ENCODE results near the gene TINAGL1.

TINAGL1 gene, protein sequence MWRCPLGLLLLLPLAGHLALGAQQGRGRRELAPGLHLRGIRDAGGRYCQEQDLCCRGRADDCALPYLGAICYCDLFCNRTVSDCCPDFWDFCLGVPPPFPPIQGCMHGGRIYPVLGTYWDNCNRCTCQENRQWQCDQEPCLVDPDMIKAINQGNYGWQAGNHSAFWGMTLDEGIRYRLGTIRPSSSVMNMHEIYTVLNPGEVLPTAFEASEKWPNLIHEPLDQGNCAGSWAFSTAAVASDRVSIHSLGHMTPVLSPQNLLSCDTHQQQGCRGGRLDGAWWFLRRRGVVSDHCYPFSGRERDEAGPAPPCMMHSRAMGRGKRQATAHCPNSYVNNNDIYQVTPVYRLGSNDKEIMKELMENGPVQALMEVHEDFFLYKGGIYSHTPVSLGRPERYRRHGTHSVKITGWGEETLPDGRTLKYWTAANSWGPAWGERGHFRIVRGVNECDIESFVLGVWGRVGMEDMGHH

GRCh38 chr1:31576201-31576669 is at the start of gene TINAGL1:
Gene TINAGL1, plus strand, starts transcription at chr1:31576515. Its CDS starts 634 bp downstream, at chr1:31577149.
- Mint-ChIP-seq H3K27me3 (peaks cover 12% of the 10 kb centered on the region), H3K9me3 (no peaks in the 10 kb centered on the region), H3K36me3 (no peaks in the 10 kb centered on the region), H3K4me3 (no peak within 1 kb of the TSS), H3K27ac (peak within 1 kb of the TSS; percentile 72), H3K4me1 (peaks cover 3% of the 10 kb centered on the region)
- CTCF ChIA-PET = no interaction called here
- peak; percentile 30 for DNase-seq

GRCh38 chr1:31529999-31530684 is 46.2 kb upstream of the TINAGL1 start:
- no peak for DNase-seq
- Mint-ChIP-seq H3K4me1 (peaks cover under 1% of the 10 kb centered on the region), H3K27me3 (peaks cover 20% of the 10 kb centered on the region), H3K9me3 (no peaks in the 10 kb centered on the region), H3K4me3 (no peak overlapping the region), H3K27ac (no peak overlapping the region), H3K36me3 (no peaks in the 10 kb centered on the region)
- CTCF ChIA-PET = no interaction called here

DNA sequence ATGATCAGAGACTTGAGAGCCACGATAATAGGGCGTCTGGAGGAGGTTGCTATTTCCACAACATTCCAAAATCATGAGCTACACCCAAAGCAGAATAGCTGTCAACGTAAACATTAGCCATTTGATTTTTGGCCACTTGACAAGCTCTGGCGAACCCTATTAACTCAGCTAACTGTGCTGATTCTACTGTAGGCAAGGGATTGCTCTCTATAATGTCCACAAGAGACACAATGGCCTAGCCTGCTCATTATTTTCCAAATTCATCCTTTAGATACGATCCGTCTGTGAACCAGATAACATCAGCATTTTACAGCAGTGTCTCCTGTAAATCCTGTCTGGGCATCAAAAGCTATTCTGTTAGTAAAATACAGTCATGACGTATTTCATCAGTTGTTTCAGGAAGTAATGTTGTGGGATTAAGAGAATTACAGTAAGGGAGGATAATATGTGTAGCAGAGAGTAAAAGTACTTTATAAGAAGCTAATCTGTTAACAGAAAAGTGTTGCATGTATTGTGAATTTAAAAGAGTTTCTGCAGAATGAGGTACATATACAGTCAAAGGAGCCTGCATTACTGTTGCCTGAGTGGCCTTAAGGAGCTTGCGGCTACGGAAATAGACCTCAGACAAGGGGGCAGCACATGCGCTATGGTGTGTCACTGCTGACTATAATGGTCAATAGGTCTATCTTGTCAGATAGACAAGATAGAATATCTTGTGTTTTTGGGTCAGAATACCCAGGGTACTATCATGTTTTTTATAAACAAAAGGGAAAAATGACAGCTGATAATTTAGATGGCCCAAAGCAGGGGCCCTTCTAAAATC is 44.9 kb upstream of the TINAGL1 start:
- Mint-ChIP-seq H3K36me3 (no peaks in the 10 kb centered on the region), H3K4me3 (no peak overlapping the region), H3K9me3 (no peaks in the 10 kb centered on the region), H3K27ac (no peak overlapping the region), H3K4me1 (peaks cover 13% of the 10 kb centered on the region), H3K27me3 (peaks cover 33% of the 10 kb centered on the region)
- no peak for DNase-seq
- CTCF ChIA-PET = interaction anchor here (0.8 kb wide), 1 partner anchor 37 kb away, joined by 3 read pairs; no protein-coding TSS in a partner anchor

DNA sequence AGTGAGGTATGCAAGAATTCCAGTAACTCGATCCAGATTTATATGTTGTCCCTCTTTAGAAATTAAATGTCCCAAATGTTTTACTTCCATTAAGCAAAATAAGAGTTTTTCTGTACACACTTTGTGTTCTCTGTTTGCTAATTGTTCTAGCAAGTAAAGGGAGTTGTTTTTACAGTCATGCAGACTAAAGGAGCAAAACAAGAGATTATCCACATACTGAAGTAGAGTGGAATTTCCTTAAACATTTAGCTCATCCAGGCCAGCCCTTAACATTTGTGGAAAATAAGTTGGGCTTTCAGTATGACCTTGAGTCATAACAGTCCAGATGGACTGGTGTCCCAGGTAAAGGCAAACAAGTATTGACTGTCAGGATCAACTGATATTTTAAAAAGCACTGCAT is 44.1 kb upstream of the TINAGL1 start:
- Mint-ChIP-seq H3K4me3 (no peak overlapping the region), H3K27me3 (peaks cover 34% of the 10 kb centered on the region)
- CTCF ChIA-PET = no interaction called here

DNA sequence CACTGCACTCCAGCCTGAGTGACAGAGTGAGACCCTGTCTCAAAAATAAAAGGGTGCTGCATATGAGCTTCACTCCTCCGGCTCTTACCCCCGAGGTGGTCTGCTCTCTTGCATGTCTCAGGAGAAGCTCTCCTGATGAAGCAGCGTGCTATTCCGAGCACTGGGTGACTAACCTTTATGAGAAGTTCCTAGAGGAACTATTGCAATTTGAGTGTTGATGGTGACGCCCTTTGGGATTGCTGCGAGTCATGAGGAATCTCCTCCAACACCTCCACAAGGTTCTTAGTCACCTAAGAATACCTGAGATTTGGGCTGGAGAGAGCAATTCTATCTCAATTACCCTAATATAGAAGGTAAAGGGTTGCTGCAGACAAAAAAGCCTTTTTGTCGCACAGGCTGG is 40.8 kb upstream of the TINAGL1 start:
- Mint-ChIP-seq H3K27me3 (peaks cover 39% of the 10 kb centered on the region), H3K27ac (no peak overlapping the region), H3K9me3 (no peaks in the 10 kb centered on the region), H3K4me1 (peaks cover 14% of the 10 kb centered on the region), H3K4me3 (no peak overlapping the region), H3K36me3 (no peaks in the 10 kb centered on the region)
- no peak for DNase-seq
- CTCF ChIA-PET = interaction anchor here (0.6 to 2.1 kb wide), 3 partner anchors 13 to 1278 kb away, joined by 3 to 7 read pairs (median 3); no protein-coding TSS in a partner anchor

More for the DNA sequence above, 44.1 kb upstream of the TINAGL1 start:
- Mint-ChIP-seq H3K36me3 (no peaks in the 10 kb centered on the region), H3K27ac (no peak overlapping the region), H3K9me3 (no peaks in the 10 kb centered on the region), H3K4me1 (peaks cover 14% of the 10 kb centered on the region)
- DNase-seq = no peak

DNA sequence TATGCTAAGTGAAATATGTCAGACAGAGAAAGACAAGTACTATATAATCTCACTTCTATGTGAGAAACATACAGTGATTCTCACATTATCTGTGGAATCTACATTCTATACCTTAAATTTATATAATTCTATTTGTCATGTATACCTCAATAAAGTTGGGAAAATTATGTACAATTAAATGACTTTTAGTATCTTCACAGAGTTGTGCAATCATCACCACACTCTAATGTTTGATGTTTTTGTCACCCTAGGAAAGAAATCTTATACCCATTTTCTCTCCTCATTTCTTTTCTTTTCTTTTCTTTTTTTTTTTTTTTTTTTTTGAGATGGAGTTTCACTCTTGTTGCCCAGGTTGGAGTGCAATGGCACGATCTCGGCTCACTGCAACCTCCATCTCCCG is 37.0 kb upstream of the TINAGL1 start:
- H3K27me3 Mint-ChIP-seq = peaks cover 34% of the 10 kb centered on the region
- H3K4me3 Mint-ChIP-seq = no peak overlapping the region
- H3K36me3 Mint-ChIP-seq = no peaks in the 10 kb centered on the region
- CTCF ChIA-PET = interaction anchor here (0.9 kb wide), 1 partner anchor 10 kb away, joined by 5 read pairs; no protein-coding TSS in a partner anchor
- no peak overlapping the region for H3K27ac Mint-ChIP-seq
- H3K9me3 Mint-ChIP-seq = no peaks in the 10 kb centered on the region
- H3K4me1 Mint-ChIP-seq = peaks cover 14% of the 10 kb centered on the region
- no peak for DNase-seq

GRCh38 chr1:31541194-31541593 is 35.1 kb upstream of the TINAGL1 start:
- H3K9me3 Mint-ChIP-seq = no peaks in the 10 kb centered on the region
- DNase-seq = no peak
- H3K27me3 Mint-ChIP-seq = peaks cover 15% of the 10 kb centered on the region
- H3K4me1 Mint-ChIP-seq = peaks cover 3% of the 10 kb centered on the region
- H3K36me3 Mint-ChIP-seq = no peaks in the 10 kb centered on the region
- H3K27ac Mint-ChIP-seq = no peak overlapping the region
- H3K4me3 Mint-ChIP-seq = no peak overlapping the region
- CTCF ChIA-PET = interaction anchor here (1.5 kb wide), 1 partner anchor 8 kb away, joined by 5 read pairs; no protein-coding TSS in a partner anchor

DNA sequence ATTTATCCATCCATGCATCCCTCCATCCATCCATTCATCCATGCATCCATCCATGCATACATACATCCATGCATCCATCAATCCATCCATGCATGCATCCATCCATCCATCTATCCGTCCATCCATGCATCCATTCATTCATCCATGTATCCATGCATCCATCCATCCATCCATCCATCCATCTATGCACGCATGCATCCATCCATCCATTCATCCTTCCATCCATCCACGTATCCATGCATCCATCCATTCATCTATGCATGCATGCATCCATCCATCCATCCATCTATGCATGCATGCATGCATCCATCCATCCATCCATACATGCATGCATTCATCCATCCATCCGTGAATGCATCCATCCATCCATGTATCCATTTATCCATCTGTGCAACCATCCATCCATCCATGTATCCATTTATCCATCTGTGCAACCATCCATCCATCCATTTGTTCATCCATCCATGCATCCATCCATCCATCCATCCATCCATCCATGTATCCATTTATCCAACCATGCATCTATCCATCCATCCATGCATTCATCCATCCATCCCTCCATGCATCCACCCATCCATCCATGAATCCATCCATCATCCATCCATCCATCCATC is 30.3 kb upstream of the TINAGL1 start:
- peaks cover 19% of the 10 kb centered on the region for H3K27me3 Mint-ChIP-seq
- H3K9me3 Mint-ChIP-seq = no peaks in the 10 kb centered on the region
- CTCF ChIA-PET = no interaction called here
- no peaks in the 10 kb centered on the region for H3K36me3 Mint-ChIP-seq
- no peak overlapping the region for H3K4me3 Mint-ChIP-seq
- peaks cover 11% of the 10 kb centered on the region for H3K4me1 Mint-ChIP-seq
- DNase-seq = no peak
- H3K27ac Mint-ChIP-seq = no peak overlapping the region

GRCh38 chr1:31548534-31548906 is 27.8 kb upstream of the TINAGL1 start:
- peaks cover 17% of the 10 kb centered on the region for H3K27me3 Mint-ChIP-seq
- no peaks in the 10 kb centered on the region for H3K9me3 Mint-ChIP-seq
- H3K4me3 Mint-ChIP-seq = no peak overlapping the region
- H3K27ac Mint-ChIP-seq = no peak overlapping the region
- no peaks in the 10 kb centered on the region for H3K36me3 Mint-ChIP-seq
- H3K4me1 Mint-ChIP-seq = peaks cover 11% of the 10 kb centered on the region
- DNase-seq = no peak
- CTCF ChIA-PET = interaction anchor here (0.7 to 3.5 kb wide), 20 partner anchors 8 to 386 kb away, joined by 3 to 23 read pairs (median 5); no protein-coding TSS in a partner anchor

DNA sequence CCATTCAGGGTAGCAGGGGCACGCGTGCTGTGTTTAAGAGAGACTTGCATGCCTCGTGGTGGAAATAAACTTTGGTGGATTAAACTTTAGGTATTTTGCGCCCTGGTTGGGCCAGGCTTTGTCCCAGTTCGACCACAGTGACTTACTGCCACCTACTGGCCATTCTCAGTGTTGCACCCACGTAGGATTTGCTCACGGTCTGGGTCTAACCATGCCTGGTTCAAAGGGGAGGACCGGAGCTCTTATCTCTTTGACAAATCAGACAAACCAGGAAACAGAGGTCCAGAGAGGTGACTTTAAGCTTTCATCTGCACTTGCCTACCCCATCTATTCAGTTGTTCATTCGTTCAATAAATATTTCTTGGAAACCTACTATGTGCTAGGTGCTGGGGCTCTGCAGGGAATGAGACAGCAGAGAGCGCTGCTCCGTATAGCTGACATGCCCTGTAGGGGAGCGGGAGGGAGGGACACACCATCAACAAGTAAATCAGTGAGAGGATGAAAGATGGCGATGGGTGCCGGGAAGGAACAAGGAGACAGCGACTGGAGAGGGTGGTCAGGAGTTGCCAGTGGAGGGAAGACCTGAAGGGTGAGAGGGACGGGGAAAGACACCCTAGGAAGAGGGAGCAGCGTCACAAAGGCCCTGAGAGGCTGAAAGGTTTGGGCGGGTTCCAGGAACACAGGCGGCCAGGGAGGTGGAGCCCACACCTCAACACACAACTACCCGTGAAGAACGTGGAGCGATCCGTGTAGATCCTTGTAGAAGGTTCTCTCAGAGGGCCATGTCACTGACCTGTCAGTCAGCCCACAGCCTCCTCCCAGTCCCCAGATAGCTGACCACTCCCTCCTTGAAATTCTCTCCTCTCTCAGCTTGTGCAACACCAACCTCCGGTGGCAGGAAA is 27.2 kb upstream of the TINAGL1 start:
- DNase-seq = peak; percentile 94
- peak overlapping the region; percentile 35 for H3K4me3 Mint-ChIP-seq
- H3K4me1 Mint-ChIP-seq = peaks cover 11% of the 10 kb centered on the region
- CTCF ChIA-PET = interaction anchor here (0.6 to 3.5 kb wide), 31 partner anchors 9 to 387 kb away, joined by 3 to 23 read pairs (median 4); no protein-coding TSS in a partner anchor
- H3K27me3 Mint-ChIP-seq = peaks cover 17% of the 10 kb centered on the region
- H3K9me3 Mint-ChIP-seq = no peaks in the 10 kb centered on the region
- H3K27ac Mint-ChIP-seq = no peak overlapping the region
- no peaks in the 10 kb centered on the region for H3K36me3 Mint-ChIP-seq

GRCh38 chr1:31549809-31550620 is 26.3 kb upstream of the TINAGL1 start:
- Mint-ChIP-seq H3K27ac (no peak overlapping the region), H3K36me3 (no peaks in the 10 kb centered on the region), H3K4me1 (peaks cover 11% of the 10 kb centered on the region), H3K9me3 (no peaks in the 10 kb centered on the region), H3K4me3 (no peak overlapping the region), H3K27me3 (peaks cover 23% of the 10 kb centered on the region)
- CTCF ChIA-PET = interaction anchor here (0.8 to 3.5 kb wide), 14 partner anchors 9 to 388 kb away, joined by 3 to 23 read pairs (median 6); no protein-coding TSS in a partner anchor
- no peak for DNase-seq

GRCh38 chr1:31551208-31551607 is 25.1 kb upstream of the TINAGL1 start:
- Mint-ChIP-seq H3K9me3 (no peaks in the 10 kb centered on the region), H3K27ac (no peak overlapping the region), H3K4me1 (peaks cover 11% of the 10 kb centered on the region), H3K36me3 (no peaks in the 10 kb centered on the region), H3K27me3 (peaks cover 26% of the 10 kb centered on the region), H3K4me3 (no peak overlapping the region)
- CTCF ChIA-PET = interaction anchor here (2.6 kb wide), 1 partner anchor 157 kb away, joined by 23 read pairs; no protein-coding TSS in a partner anchor
- DNase-seq = no peak
